Mesendoderm (in vitro differentiated cells): ENCODE measurements around the gene TPH2.

Source experiments
- DNase-seq: peaks from one replicate; pipeline ENCODE4 v3.0.0; 2013
- H2AK5ac ChIP-seq: 2 replicates; pipeline ENCODE4 v1.6.1; 2013; ENCODE audit warnings: low read length, inconsistent platforms
- H2BK120ac ChIP-seq: 2 replicates; pipeline ENCODE4 v1.6.1; 2013; ENCODE audit warnings: low read depth, mild to moderate bottlenecking, low read length, moderate library complexity, mixed read lengths
- H2BK15ac ChIP-seq: replicated peaks from 2 replicates; pipeline ENCODE4 v1.6.1; 2013; ENCODE audit warnings: low read depth, mild to moderate bottlenecking, moderate library complexity
- H2BK5ac ChIP-seq: 2 replicates; pipeline ENCODE4 v1.6.1; 2013; ENCODE audit warnings: low read length, inconsistent platforms
- H3K18ac ChIP-seq: 2 replicates; pipeline ENCODE4 v1.6.1; 2013; ENCODE audit warnings: mild to moderate bottlenecking, low read length, mixed read lengths
- H3K23ac ChIP-seq: one replicate; pipeline ENCODE4 v1.6.1; 2013; ENCODE audit warnings: low read length
- H3K27ac ChIP-seq: 2 replicates; pipeline ENCODE4 v1.5.1; 2013; ENCODE audit warnings: low read depth, mild to moderate bottlenecking, inconsistent platforms, low read length, moderate library complexity
- H3K27me3 ChIP-seq: 2 replicates; pipeline ENCODE4 v1.6.1; 2013; ENCODE audit warnings: low read length, control low read depth, mild to moderate bottlenecking, inconsistent platforms; ENCODE audit not compliant: insufficient read depth, poor library complexity
- H3K36me3 ChIP-seq: 2 replicates; pipeline ENCODE4 v1.6.1; 2013; ENCODE audit warnings: low read length, inconsistent platforms; ENCODE audit not compliant: control insufficient read depth, insufficient read depth
- H3K4ac ChIP-seq: one replicate; pipeline ENCODE4 v1.6.1; 2013; ENCODE audit warnings: low read depth, mild to moderate bottlenecking, low read length, moderate library complexity
- H3K4me1 ChIP-seq: 2 replicates; pipeline ENCODE4 v1.6.1; 2013; ENCODE audit warnings: low read depth, low read length, inconsistent platforms; ENCODE audit not compliant: control insufficient read depth
- H3K4me2 ChIP-seq: 2 replicates; pipeline ENCODE4 v1.6.1; 2013; ENCODE audit warnings: low read length
- H3K4me3 ChIP-seq: 2 replicates; pipeline ENCODE4 v1.5.1; 2013; ENCODE audit warnings: mild to moderate bottlenecking, low read length
- H3K56ac ChIP-seq: one replicate; pipeline ENCODE4 v1.6.1; 2013; ENCODE audit warnings: low read length
- H3K79me1 ChIP-seq: 2 replicates; pipeline ENCODE4 v1.6.1; 2013; ENCODE audit warnings: low read length, inconsistent platforms
- H3K79me2 ChIP-seq: 2 replicates; pipeline ENCODE4 v1.6.1; 2013; ENCODE audit warnings: mild to moderate bottlenecking, low read length; ENCODE audit not compliant: control insufficient read depth, insufficient read depth
- H3K9ac ChIP-seq: 2 replicates; pipeline ENCODE4 v1.6.1; 2013; ENCODE audit warnings: low read length, inconsistent platforms
- H4K5ac ChIP-seq: one replicate; pipeline ENCODE4 v1.6.1; 2013; ENCODE audit warnings: low read length
- H4K8ac ChIP-seq: one replicate; pipeline ENCODE4 v1.6.1; 2013; ENCODE audit warnings: low read depth, mild to moderate bottlenecking, control low read depth, low read length, moderate library complexity
- WGBS: extraction: QIAGEN DNeasy Blood & Tissue Kit; methylation state at CpG from one replicate; pipeline ENCODE4 v1.1.7; 2013; ENCODE audit warnings: low lambda C conversion rate, missing lambda C conversion rate; ENCODE audit not compliant: insufficient coverage; ENCODE audit errors: extremely low coverage; 5-methylcytosine and 5-hydroxymethylcytosine counted together

TPH2 gene

GRCh38 chr12:72024613-72025012 is 86.0 kb downstream of the TPH2 start:
- Histone ChIP-seq H3K27ac (no peak overlapping the region), H2BK15ac (no peak overlapping the region)
- no CpG with 5 or more reads among the region's 5 CpGs for WGBS

GRCh38 chr12:72025524-72025923 is 86.9 kb downstream of the TPH2 start:
- Histone ChIP-seq H2BK15ac (no peak overlapping the region), H2BK120ac (no peak overlapping the region), H3K4me2 (no peak overlapping the region), H3K27me3 (no peaks in the 10 kb centered on the region), H3K4ac (no peak overlapping the region), H3K18ac (no peak overlapping the region), H3K9ac (no peak overlapping the region), H4K8ac (no peak overlapping the region), H3K4me3 (no peak overlapping the region), H3K23ac (no peak overlapping the region), H2BK5ac (no peak overlapping the region), H3K36me3 (no peaks in the 10 kb centered on the region), H3K4me1 (no peaks in the 10 kb centered on the region), H2AK5ac (no peak overlapping the region), H4K5ac (no peak overlapping the region), H3K27ac (no peak overlapping the region), H3K79me2 (no peaks in the 10 kb centered on the region), H3K79me1 (no peaks in the 10 kb centered on the region), H3K56ac (no peak overlapping the region)
- WGBS, result no CpG with 5 or more reads among the region's 1 CpG
- DNase-seq, result no peak

More at GRCh38 chr12:72024613-72025012, 86.0 kb downstream of the TPH2 start:
- no peak overlapping the region for H2AK5ac ChIP-seq
- H3K79me1 ChIP-seq, result no peaks in the 10 kb centered on the region
- H4K5ac ChIP-seq, result no peak overlapping the region
- H3K18ac ChIP-seq, result no peak overlapping the region
- H3K79me2 ChIP-seq, result no peaks in the 10 kb centered on the region
- H3K23ac ChIP-seq, result no peak overlapping the region
- no peak overlapping the region for H3K4ac ChIP-seq
- H3K4me1 ChIP-seq, result no peaks in the 10 kb centered on the region
- no peak overlapping the region for H3K9ac ChIP-seq
- H3K27me3 ChIP-seq, result no peaks in the 10 kb centered on the region
- H3K4me3 ChIP-seq, result no peak overlapping the region
- no peak overlapping the region for H2BK120ac ChIP-seq
- no peak overlapping the region for H3K56ac ChIP-seq
- H3K4me2 ChIP-seq, result no peak overlapping the region
- H3K36me3 ChIP-seq, result no peaks in the 10 kb centered on the region
- DNase-seq, result no peak
- H2BK5ac ChIP-seq, result no peak overlapping the region
- no peak overlapping the region for H4K8ac ChIP-seq

DNA sequence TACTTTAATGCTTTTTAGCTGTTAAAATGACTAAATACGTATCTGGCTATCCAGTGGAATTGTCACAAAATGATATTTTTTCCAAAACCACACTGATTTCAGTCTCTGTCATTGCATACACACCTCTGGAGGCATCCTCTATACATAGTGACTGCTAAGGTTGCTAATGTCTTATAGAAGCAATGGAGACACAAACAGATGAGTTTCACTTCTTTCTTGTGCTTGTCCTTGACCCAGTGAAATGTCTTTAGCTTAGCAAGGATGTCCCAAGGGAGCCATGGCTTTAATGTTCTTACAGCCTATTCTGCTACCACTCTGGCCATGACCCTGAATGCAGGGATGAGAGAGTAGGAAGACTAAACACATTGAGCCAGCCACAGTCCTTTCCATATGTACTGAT is 90.3 kb downstream of the TPH2 start:
- no peak overlapping the region for H4K5ac ChIP-seq
- no peak for DNase-seq
- no peak overlapping the region for H2AK5ac ChIP-seq
- H3K23ac ChIP-seq, result no peak overlapping the region
- no peak overlapping the region for H2BK15ac ChIP-seq
- H2BK5ac ChIP-seq, result no peak overlapping the region
- no peak overlapping the region for H3K4me2 ChIP-seq
- no peaks in the 10 kb centered on the region for H3K79me2 ChIP-seq
- H3K27ac ChIP-seq, result no peak overlapping the region
- H3K79me1 ChIP-seq, result no peaks in the 10 kb centered on the region
- no peak overlapping the region for H3K9ac ChIP-seq
- no peak overlapping the region for H3K4me3 ChIP-seq
- WGBS, result no CpG with 5 or more reads among the region's 1 CpG
- no peaks in the 10 kb centered on the region for H3K27me3 ChIP-seq
- no peak overlapping the region for H3K56ac ChIP-seq
- no peak overlapping the region for H3K4ac ChIP-seq
- no peaks in the 10 kb centered on the region for H3K36me3 ChIP-seq
- no peak overlapping the region for H2BK120ac ChIP-seq
- H3K18ac ChIP-seq, result no peak overlapping the region
- H3K4me1 ChIP-seq, result no peaks in the 10 kb centered on the region
- no peak overlapping the region for H4K8ac ChIP-seq

DNA sequence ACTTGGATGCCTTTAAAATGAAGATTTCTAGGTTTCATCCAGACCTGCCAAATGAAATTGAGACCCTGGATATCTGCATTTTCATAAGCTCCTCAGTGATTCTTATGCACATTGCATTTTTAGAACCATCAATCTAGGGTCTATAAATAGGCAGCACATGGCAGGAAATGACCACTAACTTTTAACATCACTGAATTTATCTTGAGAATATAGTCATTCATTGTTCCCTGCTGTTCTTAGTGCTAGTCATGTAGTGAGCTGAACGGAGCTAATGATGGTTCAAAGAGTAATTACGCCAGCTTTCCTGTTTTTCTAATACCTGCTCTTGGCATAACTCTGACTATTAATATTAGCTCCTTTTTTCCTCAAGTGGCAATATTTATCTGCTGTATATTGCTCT is 91.6 kb downstream of the TPH2 start:
- H3K79me2 ChIP-seq, result no peaks in the 10 kb centered on the region
- no peak overlapping the region for H3K9ac ChIP-seq
- no peak overlapping the region for H2BK15ac ChIP-seq
- no peak overlapping the region for H2BK120ac ChIP-seq
- no peaks in the 10 kb centered on the region for H3K4me1 ChIP-seq
- H3K27ac ChIP-seq, result no peak overlapping the region
- DNase-seq, result no peak
- H3K27me3 ChIP-seq, result no peaks in the 10 kb centered on the region
- no peak overlapping the region for H2AK5ac ChIP-seq
- no peak overlapping the region for H3K56ac ChIP-seq
- H3K4me2 ChIP-seq, result no peak overlapping the region
- no peaks in the 10 kb centered on the region for H3K79me1 ChIP-seq
- no CpG with 5 or more reads among the region's 2 CpGs for WGBS
- no peak overlapping the region for H3K18ac ChIP-seq
- no peak overlapping the region for H2BK5ac ChIP-seq
- no peaks in the 10 kb centered on the region for H3K36me3 ChIP-seq
- no peak overlapping the region for H4K5ac ChIP-seq
- H4K8ac ChIP-seq, result no peak overlapping the region
- H3K4ac ChIP-seq, result no peak overlapping the region
- no peak overlapping the region for H3K23ac ChIP-seq
- H3K4me3 ChIP-seq, result no peak overlapping the region

- Histone ChIP-seq H2AK5ac (no peak overlapping the region), H3K79me1 (no peaks in the 10 kb centered on the region), H4K5ac (no peak overlapping the region), H3K27me3 (no peaks in the 10 kb centered on the region), H3K27ac (no peak overlapping the region), H2BK5ac (no peak overlapping the region), H3K18ac (no peak overlapping the region), H3K4ac (no peak overlapping the region), H3K9ac (no peak overlapping the region), H3K4me3 (no peak overlapping the region), H2BK120ac (no peak overlapping the region), H2BK15ac (no peak overlapping the region), H3K36me3 (no peaks in the 10 kb centered on the region), H3K23ac (no peak overlapping the region), H3K79me2 (no peaks in the 10 kb centered on the region), H3K56ac (no peak overlapping the region), H4K8ac (no peak overlapping the region), H3K4me1 (no peaks in the 10 kb centered on the region), H3K4me2 (no peak overlapping the region)
- DNase-seq, result no peak
- WGBS, result no CpG with 5 or more reads among the region's 3 CpGs
Observed at GRCh38 chr12:72031066-72031465, 92.4 kb downstream of the TPH2 start.

DNA sequence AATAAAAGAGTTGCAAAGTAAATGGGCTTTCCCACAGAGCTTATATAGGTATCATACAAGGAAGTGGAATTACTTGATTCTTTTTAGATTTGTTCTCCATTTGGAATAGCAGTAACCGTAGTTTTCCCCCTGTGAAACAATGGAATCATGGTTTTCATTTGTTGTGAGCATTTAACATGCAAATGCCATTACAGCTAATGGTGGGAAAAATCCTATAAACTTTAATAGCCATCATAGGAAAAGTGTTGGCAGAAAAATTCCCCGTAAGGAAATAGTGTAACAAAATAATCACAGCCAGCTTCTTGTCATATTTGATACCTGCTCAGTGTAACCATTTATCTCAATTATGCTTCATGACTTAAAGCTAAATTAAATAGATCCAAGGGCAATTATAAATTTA is 95.3 kb downstream of the TPH2 start:
- Histone ChIP-seq H3K79me2 (no peaks in the 10 kb centered on the region), H3K4me3 (no peak overlapping the region), H3K23ac (no peak overlapping the region), H3K18ac (no peak overlapping the region), H3K56ac (no peak overlapping the region), H3K79me1 (no peaks in the 10 kb centered on the region), H4K8ac (no peak overlapping the region), H3K9ac (no peak overlapping the region), H2BK120ac (no peak overlapping the region), H3K27ac (no peak overlapping the region), H3K36me3 (no peaks in the 10 kb centered on the region), H3K27me3 (no peaks in the 10 kb centered on the region), H3K4ac (no peak overlapping the region), H3K4me2 (no peak overlapping the region), H2AK5ac (no peak overlapping the region), H2BK15ac (no peak overlapping the region), H3K4me1 (no peaks in the 10 kb centered on the region), H2BK5ac (no peak overlapping the region), H4K5ac (no peak overlapping the region)
- no CpG with 5 or more reads among the region's 2 CpGs for WGBS
- no peak for DNase-seq
